HepG2 (cell line): ENCODE data around the gene DCAF15. TPM values are rescaled to one million over a fixed set of nuclear protein-coding genes. Genes with fewer than 3 reads are reported as not detected.

Experiments used
- EZH2 ChIP-seq: conservative IDR thresholded peaks from 2 replicates; pipeline ENCODE4 v1.6.1; 2012; ENCODE audit warnings: mild to moderate bottlenecking, low read depth, low read length, moderate library complexity
- FOXO1 ChIP-seq: sonication (generic); formaldehyde crosslinking; IDR thresholded peaks from 2 replicates; pipeline ENCODE4 v1.4.0; 2020; ENCODE audit warnings: missing genetic modification reagents
- GTF2F1 ChIP-seq: fragments of 150-350 bp; IDR thresholded peaks from 2 replicates; pipeline ENCODE4 v1.6.1; 2014; ENCODE audit warnings: low read length
- KLF15 ChIP-seq: sonication (generic); formaldehyde crosslinking; IDR thresholded peaks from 2 replicates; pipeline ENCODE4 v1.8.1; 2023; ENCODE audit warnings: borderline replicate concordance, mild to moderate bottlenecking, inconsistent platforms, missing genetic modification reagents, mixed read lengths
- MED13 ChIP-seq: sonication (generic); formaldehyde crosslinking; IDR thresholded peaks from 2 replicates; pipeline ENCODE4 v1.5.0; 2020; ENCODE audit warnings: missing genetic modification reagents
- MYC ChIP-seq: sonication (generic); formaldehyde crosslinking; IDR thresholded peaks from 2 replicates; pipeline ENCODE4 v1.9.0; 2021; ENCODE audit warnings: missing genetic modification reagents, borderline replicate concordance
- NFE2L1 ChIP-seq: sonication (generic); formaldehyde crosslinking; IDR thresholded peaks from 2 replicates; pipeline ENCODE4 v1.4.0; 2020; ENCODE audit warnings: missing genetic modification reagents, mild to moderate bottlenecking, borderline replicate concordance
- NFKBIZ ChIP-seq: IDR thresholded peaks from 2 replicates; pipeline ENCODE4 v1.6.1; 2018; ENCODE audit warnings: missing genetic modification reagents, missing compliant biosample characterization
- RARA ChIP-seq: IDR thresholded peaks from 2 replicates; pipeline ENCODE4 v1.6.1; 2016; ENCODE audit warnings: missing genetic modification reagents, missing compliant biosample characterization
- RORA ChIP-seq: sonication (generic); formaldehyde crosslinking; IDR thresholded peaks from 2 replicates; pipeline ENCODE4 v1.5.0; 2020; ENCODE audit warnings: mild to moderate bottlenecking, missing genetic modification reagents, moderate library complexity
- TEAD3 ChIP-seq: optimal IDR thresholded peaks from 2 replicates; pipeline ENCODE3; 2016; ENCODE audit warnings: borderline replicate concordance
- ZC3H13 ChIP-seq: sonication (generic); formaldehyde crosslinking; IDR thresholded peaks from 2 replicates; pipeline ENCODE4 v1.8.1; 2023; ENCODE audit warnings: mild to moderate bottlenecking, missing genetic modification reagents, moderate library complexity
- ZMAT3 ChIP-seq: sonication (generic); formaldehyde crosslinking; conservative IDR thresholded peaks from 2 replicates; pipeline ENCODE4 v1.7.0; 2021; ENCODE audit warnings: missing genetic modification reagents
- ZMYM3 ChIP-seq: sonication (generic); formaldehyde crosslinking; IDR thresholded peaks from 2 replicates; pipeline ENCODE4 v1.5.1; 2020; ENCODE audit warnings: mild to moderate bottlenecking, missing genetic modification reagents
- ZNF331 ChIP-seq: sonication (generic); formaldehyde crosslinking; IDR thresholded peaks from 2 replicates; pipeline ENCODE4 v1.4.0; 2020; ENCODE audit warnings: missing genetic modification reagents
- ZNF431 ChIP-seq: sonication (generic); formaldehyde crosslinking; IDR thresholded peaks from 2 replicates; pipeline ENCODE4 v1.9.0; 2022; ENCODE audit warnings: missing genetic modification reagents, low read depth, mild to moderate bottlenecking, borderline replicate concordance
- ZNF510 ChIP-seq: sonication (generic); formaldehyde crosslinking; IDR thresholded peaks from 2 replicates; pipeline ENCODE4 v1.4.0; 2020; ENCODE audit warnings: low read depth, mild to moderate bottlenecking, missing genetic modification reagents
- ZNF549 ChIP-seq: sonication (generic); formaldehyde crosslinking; IDR thresholded peaks from 2 replicates; pipeline ENCODE4 v1.5.0; 2020; ENCODE audit warnings: missing genetic modification reagents
- ZNF552 ChIP-seq: sonication (generic); formaldehyde crosslinking; IDR thresholded peaks from 2 replicates; pipeline ENCODE4 v1.9.0; 2022; ENCODE audit warnings: missing genetic modification reagents, mild to moderate bottlenecking, borderline replicate concordance
- polyA plus RNA-seq, 8 experiments: library from polyadenylated mRNA; depleted of rRNA in 3 of 8; stranded (reverse) in 7 of 8; unstranded in 1 of 8; fragments of >200 nt; fragmentation: Illumina TruSeq in 4 of 8; extraction: Trizol in 4 of 8; gene quantifications; 2 replicates each; pipeline versions ENCODE4 v1.2.1 to v1.2.3, GENCODE V29; 2011 to 2016; ENCODE audit warnings: low read depth in 4 of 8, missing spikeins in 1 of 8, mixed read lengths in 1 of 8; ENCODE audit not compliant: insufficient read depth in 1 of 8
- total RNA-seq, 5 experiments: library from RNA; depleted of rRNA; stranded (reverse); fragments of >200 nt; fragmentation: Illumina TruSeq; extraction: Trizol; gene quantifications; 2 replicates each; pipeline ENCODE4 v1.2.3, GENCODE V29; 2016; ENCODE audit warnings: low read depth in 1 of 5
- TF ChIP-seq, protein P1 (sequence below): sonication (generic); formaldehyde crosslinking; IDR thresholded peaks from 2 replicates; pipeline ENCODE4 v1.8.0; 2022; ENCODE audit warnings: missing genetic modification reagents, mild to moderate bottlenecking, borderline replicate concordance
- TF ChIP-seq, protein P2 (sequence below): sonication (generic); formaldehyde crosslinking; IDR thresholded peaks from 2 replicates; pipeline ENCODE4 v1.4.0; 2020; ENCODE audit warnings: missing genetic modification reagents
- TF ChIP-seq, protein P3 (sequence below): sonication (generic); formaldehyde crosslinking; IDR thresholded peaks from 2 replicates; pipeline ENCODE4 v1.8.0; 2022; ENCODE audit warnings: mild to moderate bottlenecking, missing genetic modification reagents, borderline replicate concordance
- TF ChIP-seq, protein P4 (sequence below): sonication (generic); formaldehyde crosslinking; IDR thresholded peaks from 2 replicates; pipeline ENCODE4 v1.4.0; 2020; ENCODE audit warnings: missing genetic modification reagents

DCAF15 gene
- total and polyA plus RNA-seq, 2 of the 13 experiments (the other 11 are each of a cell fraction or from before 2014, with no cell fraction given) = 13.6 to 14.0 TPM

DNA sequence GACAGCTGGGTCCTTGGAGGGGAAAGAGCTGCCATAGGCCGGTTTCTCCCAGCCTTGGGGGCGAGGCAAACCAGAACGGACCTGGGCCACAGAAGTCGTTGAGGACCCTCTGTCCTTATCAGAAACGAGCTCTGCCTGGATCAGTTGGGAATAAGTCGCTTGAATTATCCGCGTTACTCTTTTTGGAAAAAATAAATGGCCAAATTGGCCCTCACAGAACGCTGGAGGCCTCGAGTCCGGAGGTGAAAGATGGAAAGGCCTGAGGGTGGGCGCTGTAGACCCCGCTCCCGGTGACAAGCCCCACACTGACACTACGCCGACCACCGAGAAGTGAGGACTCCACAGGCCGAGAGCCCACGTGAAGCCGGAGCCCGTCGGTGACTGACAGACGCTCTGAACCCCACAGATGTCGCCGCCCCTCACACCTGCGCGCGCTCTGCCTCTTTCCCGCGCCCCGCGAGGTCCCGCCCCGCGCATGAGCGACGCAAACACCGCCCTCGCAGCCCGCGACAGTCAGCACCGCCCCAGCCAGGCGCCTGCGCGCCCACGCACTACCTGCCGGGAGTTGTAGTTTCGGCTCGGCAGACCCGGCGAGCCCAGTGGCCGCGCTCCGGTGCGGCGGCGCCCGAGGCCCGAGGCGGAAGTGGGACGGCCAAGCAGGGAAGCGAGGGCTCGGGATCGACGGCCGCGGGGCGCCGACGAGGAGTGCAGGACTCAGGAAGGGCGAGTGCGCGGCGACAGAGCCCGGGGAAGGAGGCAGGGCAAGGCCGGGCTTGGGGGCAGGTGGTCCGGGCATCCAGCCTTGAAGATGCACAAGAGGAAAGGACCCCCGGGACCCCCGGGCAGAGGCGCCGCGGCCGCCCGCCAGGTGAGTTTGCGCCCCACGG is 46.4 kb upstream of the DCAF15 start, which contains the start of the genes BRME1 and CC2D1A (continued):
- 0 out of 2 replicates have a peak, but pooled peaks have one; percentile 58 for TF ChIP-seq ZNF431 (CRISPR knock-in tag)
- TF ChIP-seq KLF15 (CRISPR knock-in tag) = no peak
- TF ChIP-seq, protein P1, sequence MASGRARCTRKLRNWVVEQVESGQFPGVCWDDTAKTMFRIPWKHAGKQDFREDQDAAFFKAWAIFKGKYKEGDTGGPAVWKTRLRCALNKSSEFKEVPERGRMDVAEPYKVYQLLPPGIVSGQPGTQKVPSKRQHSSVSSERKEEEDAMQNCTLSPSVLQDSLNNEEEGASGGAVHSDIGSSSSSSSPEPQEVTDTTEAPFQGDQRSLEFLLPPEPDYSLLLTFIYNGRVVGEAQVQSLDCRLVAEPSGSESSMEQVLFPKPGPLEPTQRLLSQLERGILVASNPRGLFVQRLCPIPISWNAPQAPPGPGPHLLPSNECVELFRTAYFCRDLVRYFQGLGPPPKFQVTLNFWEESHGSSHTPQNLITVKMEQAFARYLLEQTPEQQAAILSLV (CRISPR knock-in tag) = peak; percentile 94
- TF ChIP-seq ZNF510 (CRISPR knock-in tag) = no peak
- TF ChIP-seq, protein P2, sequence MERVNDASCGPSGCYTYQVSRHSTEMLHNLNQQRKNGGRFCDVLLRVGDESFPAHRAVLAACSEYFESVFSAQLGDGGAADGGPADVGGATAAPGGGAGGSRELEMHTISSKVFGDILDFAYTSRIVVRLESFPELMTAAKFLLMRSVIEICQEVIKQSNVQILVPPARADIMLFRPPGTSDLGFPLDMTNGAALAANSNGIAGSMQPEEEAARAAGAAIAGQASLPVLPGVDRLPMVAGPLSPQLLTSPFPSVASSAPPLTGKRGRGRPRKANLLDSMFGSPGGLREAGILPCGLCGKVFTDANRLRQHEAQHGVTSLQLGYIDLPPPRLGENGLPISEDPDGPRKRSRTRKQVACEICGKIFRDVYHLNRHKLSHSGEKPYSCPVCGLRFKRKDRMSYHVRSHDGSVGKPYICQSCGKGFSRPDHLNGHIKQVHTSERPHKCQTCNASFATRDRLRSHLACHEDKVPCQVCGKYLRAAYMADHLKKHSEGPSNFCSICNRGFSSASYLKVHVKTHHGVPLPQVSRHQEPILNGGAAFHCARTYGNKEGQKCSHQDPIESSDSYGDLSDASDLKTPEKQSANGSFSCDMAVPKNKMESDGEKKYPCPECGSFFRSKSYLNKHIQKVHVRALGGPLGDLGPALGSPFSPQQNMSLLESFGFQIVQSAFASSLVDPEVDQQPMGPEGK (CRISPR knock-in tag) = peak; percentile 50; the same call in 1 of the 2 replicates
- TF ChIP-seq FOXO1 (CRISPR knock-in tag) = 0 out of 2 replicates have a peak, but pooled peaks have one; percentile 66
- peak; percentile 97 for TF ChIP-seq ZMAT3 (CRISPR knock-in tag)
- no peak for TF ChIP-seq RARA (CRISPR knock-in tag)
- TF ChIP-seq RORA (CRISPR knock-in tag) = no peak
- TF ChIP-seq EZH2 = no peak
- TF ChIP-seq ZNF549 (CRISPR knock-in tag) = no peak
- TF ChIP-seq, protein P3, sequence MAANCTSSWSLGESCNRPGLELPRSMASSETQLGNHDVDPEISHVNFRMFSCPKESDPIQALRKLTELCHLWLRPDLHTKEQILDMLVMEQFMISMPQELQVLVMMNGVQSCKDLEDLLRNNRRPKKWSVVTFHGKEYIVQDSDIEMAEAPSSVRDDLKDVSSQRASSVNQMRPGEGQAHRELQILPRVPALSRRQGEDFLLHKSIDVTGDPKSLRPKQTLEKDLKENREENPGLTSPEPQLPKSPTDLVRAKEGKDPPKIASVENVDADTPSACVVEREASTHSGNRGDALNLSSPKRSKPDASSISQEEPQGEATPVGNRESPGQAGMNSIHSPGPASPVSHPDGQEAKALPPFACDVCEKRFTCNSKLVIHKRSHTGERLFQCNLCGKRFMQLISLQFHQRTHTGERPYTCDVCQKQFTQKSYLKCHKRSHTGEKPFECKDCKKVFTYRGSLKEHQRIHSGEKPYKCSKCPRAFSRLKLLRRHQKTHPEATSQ (CRISPR knock-in tag) = peak; percentile 66; the same call in 1 of the 2 replicates
- TF ChIP-seq ZNF331 = peak; percentile 42; the same call in 1 of the 2 replicates
- peak; percentile 70; the same call in 1 of the 2 replicates for TF ChIP-seq NFKBIZ (CRISPR knock-in tag)
- TF ChIP-seq ZC3H13 (CRISPR knock-in tag) = peak; percentile 58; the same call in 1 of the 2 replicates
- peak; percentile 65; the same call in 1 of the 2 replicates for TF ChIP-seq MED13 (CRISPR knock-in tag)
- peak; percentile 52 for TF ChIP-seq TEAD3 (CRISPR knock-in tag)
- peak; percentile 95 for TF ChIP-seq ZNF552 (CRISPR knock-in tag)
- 0 out of 2 replicates have a peak, but pooled peaks have one; percentile 36 for TF ChIP-seq NFE2L1 (CRISPR knock-in tag)
- TF ChIP-seq MYC (CRISPR knock-in tag) = peak; percentile 88
- TF ChIP-seq, protein P4, sequence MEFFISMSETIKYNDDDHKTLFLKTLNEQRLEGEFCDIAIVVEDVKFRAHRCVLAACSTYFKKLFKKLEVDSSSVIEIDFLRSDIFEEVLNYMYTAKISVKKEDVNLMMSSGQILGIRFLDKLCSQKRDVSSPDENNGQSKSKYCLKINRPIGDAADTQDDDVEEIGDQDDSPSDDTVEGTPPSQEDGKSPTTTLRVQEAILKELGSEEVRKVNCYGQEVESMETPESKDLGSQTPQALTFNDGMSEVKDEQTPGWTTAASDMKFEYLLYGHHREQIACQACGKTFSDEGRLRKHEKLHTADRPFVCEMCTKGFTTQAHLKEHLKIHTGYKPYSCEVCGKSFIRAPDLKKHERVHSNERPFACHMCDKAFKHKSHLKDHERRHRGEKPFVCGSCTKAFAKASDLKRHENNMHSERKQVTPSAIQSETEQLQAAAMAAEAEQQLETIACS (CRISPR knock-in tag) = peak; percentile 43; the same call in 1 of the 2 replicates
- TF ChIP-seq ZMYM3 = no peak
- no peak for TF ChIP-seq GTF2F1
